ENCODE measurements around the gene PDK2. TPM values are rescaled to one million over a fixed set of nuclear protein-coding genes. Genes with fewer than 3 reads are reported as not detected.
A peak's percentile ranks its signal among the peaks of the same experiment; 100 is the strongest.

PDK2 gene
- total RNA-seq, 4 donors from 2014 or later, result 42.2 to 72.7 (median 50.7) TPM

DNA sequence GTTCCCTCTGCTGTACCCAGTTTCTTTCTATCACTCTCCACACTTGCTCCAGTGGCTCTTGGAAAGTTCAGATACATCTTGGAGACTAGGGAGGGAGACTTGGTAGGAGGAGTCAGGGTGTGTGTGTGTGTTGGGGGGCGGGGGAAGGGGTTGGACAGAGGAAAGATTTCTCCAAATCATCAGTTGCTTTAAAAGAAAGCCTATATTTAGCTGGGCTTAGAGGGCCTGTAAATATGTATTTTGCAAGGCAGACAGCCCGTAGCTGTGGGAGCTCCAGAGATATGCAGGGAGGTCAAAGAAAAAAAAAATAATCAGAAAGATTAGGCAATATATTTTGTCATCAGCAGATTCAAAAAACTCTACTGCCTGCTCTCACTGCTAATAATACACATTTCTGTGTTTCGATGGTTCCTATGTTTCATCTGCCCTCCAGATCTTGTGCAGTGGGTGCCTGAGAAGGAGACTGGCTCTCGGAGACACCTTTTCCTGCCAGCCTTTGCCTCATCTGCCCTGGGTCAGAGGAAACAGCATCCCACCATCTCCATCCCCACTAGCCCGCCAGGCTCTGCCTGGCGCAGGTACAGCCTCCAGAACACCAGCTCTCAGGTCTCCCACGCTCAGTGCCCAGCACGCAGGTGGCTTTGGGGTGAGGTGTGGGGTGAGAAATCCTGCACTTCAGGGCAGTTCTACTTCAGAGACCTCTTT is 60.1 kb downstream of the PDK2 start:
- TF ChIP-seq, protein P1, sequence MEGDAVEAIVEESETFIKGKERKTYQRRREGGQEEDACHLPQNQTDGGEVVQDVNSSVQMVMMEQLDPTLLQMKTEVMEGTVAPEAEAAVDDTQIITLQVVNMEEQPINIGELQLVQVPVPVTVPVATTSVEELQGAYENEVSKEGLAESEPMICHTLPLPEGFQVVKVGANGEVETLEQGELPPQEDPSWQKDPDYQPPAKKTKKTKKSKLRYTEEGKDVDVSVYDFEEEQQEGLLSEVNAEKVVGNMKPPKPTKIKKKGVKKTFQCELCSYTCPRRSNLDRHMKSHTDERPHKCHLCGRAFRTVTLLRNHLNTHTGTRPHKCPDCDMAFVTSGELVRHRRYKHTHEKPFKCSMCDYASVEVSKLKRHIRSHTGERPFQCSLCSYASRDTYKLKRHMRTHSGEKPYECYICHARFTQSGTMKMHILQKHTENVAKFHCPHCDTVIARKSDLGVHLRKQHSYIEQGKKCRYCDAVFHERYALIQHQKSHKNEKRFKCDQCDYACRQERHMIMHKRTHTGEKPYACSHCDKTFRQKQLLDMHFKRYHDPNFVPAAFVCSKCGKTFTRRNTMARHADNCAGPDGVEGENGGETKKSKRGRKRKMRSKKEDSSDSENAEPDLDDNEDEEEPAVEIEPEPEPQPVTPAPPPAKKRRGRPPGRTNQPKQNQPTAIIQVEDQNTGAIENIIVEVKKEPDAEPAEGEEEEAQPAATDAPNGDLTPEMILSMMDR (IDR thresholded peaks at IDR 0.05), result no peak
- no peak for ATAC-seq (ENCODE audit: low FRiP score)
- no peak for DNase-seq (ENCODE audit: low spot score)

DNA sequence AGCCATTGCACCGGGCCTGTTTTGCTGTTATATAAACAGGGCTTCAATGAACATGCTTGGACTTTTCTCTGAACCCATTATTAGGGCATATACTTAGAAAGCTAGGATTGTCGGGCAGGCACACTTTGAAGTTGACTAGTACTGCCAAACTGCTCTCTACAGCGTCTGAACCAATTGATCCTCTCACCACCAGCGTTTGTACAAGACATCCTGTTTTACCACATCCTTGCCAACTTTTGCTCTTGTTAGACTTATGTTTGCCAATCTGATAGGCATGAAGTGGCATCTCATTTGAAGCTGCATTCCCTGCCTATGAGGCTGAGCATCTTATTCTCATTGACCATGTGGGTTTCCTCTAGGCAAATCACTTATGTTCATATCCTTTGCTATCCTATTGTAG is 62.7 kb downstream of the PDK2 start:
- DNase-seq (ENCODE audit: low spot score) (no peak), ATAC-seq (ENCODE audit: low FRiP score) (no peak)
- TF ChIP-seq, protein P1 (IDR thresholded peaks at IDR 0.05), result no peak

DNA sequence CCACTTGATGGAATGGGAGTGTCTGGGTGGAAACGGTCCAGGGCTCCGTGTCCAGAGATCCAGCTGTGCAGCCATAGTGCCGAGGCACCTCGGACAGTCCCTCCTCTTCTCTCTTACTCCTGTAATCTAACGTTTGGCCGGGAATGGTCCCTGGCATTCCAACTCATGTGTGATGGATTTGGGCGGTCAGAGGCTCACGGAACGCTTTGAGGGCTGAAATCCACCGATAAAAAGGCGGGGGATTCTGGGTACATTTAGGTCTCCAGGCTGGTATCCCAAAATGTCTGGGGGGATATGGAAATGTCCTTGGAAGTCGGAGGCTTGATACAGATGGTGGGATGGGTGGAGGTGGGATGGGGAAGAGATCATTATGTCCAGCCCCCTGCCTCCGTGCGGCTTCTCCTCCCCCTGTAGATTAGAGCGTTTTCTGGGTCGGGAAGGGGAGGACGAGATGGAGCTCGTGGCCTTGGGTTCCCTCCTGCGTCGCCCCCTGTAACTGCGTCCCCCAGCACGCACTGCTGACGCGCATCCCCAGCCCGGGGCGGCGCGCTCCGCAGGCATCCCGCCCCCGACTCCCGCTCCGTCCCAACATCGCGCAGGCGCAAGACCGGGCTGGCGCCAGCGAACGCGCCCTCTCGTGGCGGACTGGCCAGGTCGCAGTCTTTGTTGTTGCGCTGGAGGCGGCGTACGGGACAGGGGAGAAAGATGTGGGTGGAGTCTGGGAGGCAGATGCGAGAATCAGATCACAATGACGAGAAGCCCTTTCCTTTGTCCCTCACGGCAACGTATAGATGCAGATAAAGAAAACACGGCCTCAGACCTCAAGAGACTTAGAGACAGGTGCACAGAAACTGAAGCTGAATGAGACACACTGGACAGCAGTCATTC is 66.1 kb downstream of the PDK2 start:
- ATAC-seq (ENCODE audit: low FRiP score), result peak; percentile 96
- TF ChIP-seq, protein P1 (IDR thresholded peaks at IDR 0.05), result peak in 2 of 3 donors; percentile 51 to 88
- DNase-seq (ENCODE audit: low spot score), result peak; percentile 75

Other genes with a start within 250 kb of the PDK2 start
- not detected for gene TAC4, start 247.3 kb upstream of the PDK2 start, total RNA-seq
- gene DLX4, start 126.2 kb upstream of the PDK2 start, total RNA-seq, result under 1 TPM in 1 of 4 donors, not detected in 3; 0.37 TPM
- under 1 TPM in 1 of 4 donors, not detected in 3; 0.28 TPM for gene DLX3, start 100.1 kb upstream of the PDK2 start, total RNA-seq
- 10 to 100 TPM; 28.5 to 99.8 (median 41.2) TPM for gene ITGA3, start 39.2 kb upstream of the PDK2 start, total RNA-seq
- gene SAMD14, start 34.8 kb downstream of the PDK2 start, total RNA-seq, result under 1 TPM in 2 of 4 donors, not detected in 2; 0.12 to 0.44 TPM
- gene PPP1R9B, start 55.3 kb downstream of the PDK2 start, total RNA-seq, result 10 to 100 TPM; 16.6 to 38.0 (median 25.6) TPM
- gene SGCA, start 70.7 kb downstream of the PDK2 start, total RNA-seq, result 1 to 10 TPM in 3 of 4 donors, not detected in 1; 1.1 to 4.9 (median 2.6) TPM
- 10 to 100 TPM; 21.2 to 57.9 (median 43.6) TPM for gene COL1A1, start 106.3 kb downstream of the PDK2 start, total RNA-seq
- under 1 TPM in 1 of 4 donors, not detected in 3; 0.93 TPM for gene TMEM92, start 179.1 kb downstream of the PDK2 start, total RNA-seq